Ishikawa (cell line): ENCODE measurements around the gene TTC38.

Experiments
- CEBPB ChIP-seq: IDR thresholded peaks from 2 replicates; pipeline ENCODE4 v1.6.1; 2012
- CREB1 ChIP-seq: IDR thresholded peaks from 2 replicates; pipeline ENCODE4 v1.6.1; 2012; ENCODE audit warnings: low read depth
- EGR1 ChIP-seq: IDR thresholded peaks from 2 replicates; pipeline ENCODE4 v1.6.1; 2012
- EP300 ChIP-seq: IDR thresholded peaks from 2 replicates; pipeline ENCODE4 v1.6.1; 2012; ENCODE audit warnings: borderline replicate concordance
- FOXM1 ChIP-seq: IDR thresholded peaks from 2 replicates; pipeline ENCODE4 v1.6.1; 2012; ENCODE audit warnings: low read depth, borderline replicate concordance
- MAX ChIP-seq: IDR thresholded peaks from 2 replicates; pipeline ENCODE4 v1.6.1; 2012
- NFIC ChIP-seq: IDR thresholded peaks from 2 replicates; pipeline ENCODE4 v1.6.1; 2012
- RAD21 ChIP-seq: IDR thresholded peaks from 2 replicates; pipeline ENCODE4 v1.6.1; 2012; ENCODE audit warnings: low read depth
- REST ChIP-seq: IDR thresholded peaks from 2 replicates; pipeline ENCODE4 v1.6.1; 2012; ENCODE audit warnings: low read depth, mild to moderate bottlenecking
- TAF1 ChIP-seq: IDR thresholded peaks from 2 replicates; pipeline ENCODE4 v1.6.1; 2012; ENCODE audit warnings: low read depth, mild to moderate bottlenecking
- TCF12 ChIP-seq: IDR thresholded peaks from 2 replicates; pipeline ENCODE4 v1.6.1; 2012; ENCODE audit warnings: low read depth
- TEAD4 ChIP-seq: IDR thresholded peaks from 2 replicates; pipeline ENCODE4 v1.6.1; 2012
- YY1 ChIP-seq: IDR thresholded peaks from 2 replicates; pipeline ENCODE4 v1.6.1; 2012; ENCODE audit warnings: low read depth
- ZBTB7A ChIP-seq: IDR thresholded peaks from 2 replicates; pipeline ENCODE4 v1.6.1; 2012; ENCODE audit warnings: low read depth
- TF ChIP-seq, protein P1 (sequence below): IDR thresholded peaks from 2 replicates; pipeline ENCODE4 v1.6.1; 2012

TTC38 gene

GRCh38 chr22:46292173-46292572 is 24.4 kb downstream of the TTC38 start:
- TF ChIP-seq FOXM1: no peak
- TF ChIP-seq CREB1: no peak
- no peak for TF ChIP-seq RAD21
- no peak for TF ChIP-seq TEAD4
- TF ChIP-seq EGR1: no peak
- no peak for TF ChIP-seq ZBTB7A
- no peak for TF ChIP-seq NFIC
- TF ChIP-seq MAX: no peak
- no peak for TF ChIP-seq YY1
- no peak for TF ChIP-seq TCF12
- TF ChIP-seq, protein P1, sequence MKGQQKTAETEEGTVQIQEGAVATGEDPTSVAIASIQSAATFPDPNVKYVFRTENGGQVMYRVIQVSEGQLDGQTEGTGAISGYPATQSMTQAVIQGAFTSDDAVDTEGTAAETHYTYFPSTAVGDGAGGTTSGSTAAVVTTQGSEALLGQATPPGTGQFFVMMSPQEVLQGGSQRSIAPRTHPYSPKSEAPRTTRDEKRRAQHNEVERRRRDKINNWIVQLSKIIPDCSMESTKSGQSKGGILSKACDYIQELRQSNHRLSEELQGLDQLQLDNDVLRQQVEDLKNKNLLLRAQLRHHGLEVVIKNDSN: no peak
- no peak for TF ChIP-seq CEBPB

DNA sequence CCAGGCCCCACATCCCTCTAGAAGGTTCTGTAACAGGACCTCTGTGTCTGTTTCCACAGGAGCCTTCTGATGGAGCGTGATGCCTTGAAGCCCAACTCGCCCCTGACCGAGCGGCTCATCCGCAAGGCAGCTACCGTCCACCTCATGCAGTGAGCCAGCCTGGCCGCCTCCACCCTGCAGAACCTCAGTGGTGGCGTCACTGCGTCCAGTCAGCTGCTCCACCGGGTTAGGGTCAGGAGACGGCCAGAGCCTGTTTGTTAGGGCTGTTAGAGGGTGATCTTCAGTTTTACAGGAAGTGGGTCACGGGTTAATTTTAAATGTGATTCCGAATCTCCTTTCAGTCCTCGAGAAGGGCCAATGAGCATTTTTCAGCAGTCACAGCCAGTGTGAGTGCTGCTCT is 24.9 kb downstream of the TTC38 start:
- TF ChIP-seq TEAD4: no peak
- no peak for TF ChIP-seq ZBTB7A
- TF ChIP-seq MAX: no peak
- no peak for TF ChIP-seq RAD21
- no peak for TF ChIP-seq FOXM1
- TF ChIP-seq, protein P1: no peak
- no peak for TF ChIP-seq CREB1
- TF ChIP-seq EP300: no peak
- no peak for TF ChIP-seq NFIC
- TF ChIP-seq REST: no peak

DNA sequence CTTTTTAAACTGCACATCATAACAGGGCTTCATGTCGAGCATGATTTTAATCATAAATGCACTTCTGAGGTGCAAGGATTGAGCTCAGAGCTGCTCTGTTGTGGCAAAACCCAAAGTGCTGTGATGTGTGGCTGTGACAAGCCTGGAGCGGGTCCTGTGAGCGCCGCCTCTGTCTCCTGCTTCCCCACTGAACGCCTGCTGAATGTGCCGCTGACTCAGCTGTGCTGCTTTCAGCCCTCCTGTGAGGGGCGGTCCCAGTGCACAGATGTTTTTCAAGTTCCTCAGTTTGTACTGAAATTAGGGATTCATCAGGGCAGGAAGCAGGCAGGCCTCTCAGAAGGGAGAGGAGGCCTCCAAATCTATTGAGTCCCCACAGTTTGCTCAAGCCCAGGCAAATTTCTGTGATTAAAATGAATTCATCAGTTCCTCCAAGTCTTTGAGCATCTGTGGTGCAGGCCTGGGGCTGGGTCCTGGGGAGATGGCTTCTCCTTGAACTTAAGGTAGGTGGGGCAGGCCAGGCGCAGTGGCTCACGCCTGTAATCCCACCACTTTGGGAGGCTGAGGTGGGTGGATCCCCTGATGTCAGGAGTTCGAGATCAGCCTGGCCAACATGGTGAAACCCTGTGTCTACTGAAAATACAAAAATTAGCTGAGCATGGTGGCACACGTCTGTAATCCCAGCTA is 25.9 kb downstream of the TTC38 start:
- TF ChIP-seq NFIC (no peak), ZBTB7A (no peak), TEAD4 (no peak), REST (no peak), EP300 (no peak), TCF12 (no peak), EGR1 (no peak), RAD21 (no peak), CREB1 (no peak)

- TF ChIP-seq CREB1 (no peak), NFIC (no peak), RAD21 (no peak), TEAD4 (no peak), FOXM1 (no peak), CEBPB (no peak), EP300 (no peak), MAX (no peak), TAF1 (no peak)
Observed at GRCh38 chr22:46294784-46295183, 27.0 kb downstream of the TTC38 start.

DNA sequence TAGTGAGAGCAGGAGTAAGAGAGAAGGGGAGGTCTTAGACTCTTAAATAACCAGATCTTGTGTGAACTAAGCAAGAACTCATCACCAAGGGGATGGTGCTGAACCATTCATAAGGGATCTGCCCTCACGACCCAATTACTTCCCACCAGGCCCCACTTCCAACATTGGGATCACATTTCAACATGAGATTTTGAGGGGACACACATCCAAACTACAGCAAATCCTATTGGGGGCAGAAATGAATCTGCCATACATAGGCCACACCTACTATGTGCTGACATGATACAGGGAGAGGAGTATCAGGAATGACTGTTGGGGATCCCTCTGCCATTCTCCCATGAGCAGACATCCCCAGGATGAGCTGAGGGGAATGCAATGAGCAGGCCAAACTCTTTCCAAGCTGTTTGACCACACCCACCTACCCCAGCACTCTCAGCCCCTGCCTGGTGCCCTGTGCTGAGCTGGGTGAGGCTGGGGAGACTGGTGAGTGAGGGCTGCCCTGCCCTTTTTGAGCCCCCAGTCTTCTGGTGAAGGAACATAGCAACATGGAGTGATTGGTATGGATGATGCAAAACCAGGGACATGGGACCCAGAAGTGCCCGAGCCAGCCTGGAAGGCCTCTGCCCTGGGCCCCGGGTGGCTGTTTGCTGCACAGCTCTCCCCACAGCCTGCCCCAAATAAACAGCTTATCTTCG is 27.6 kb downstream of the TTC38 start:
- no peak for TF ChIP-seq FOXM1
- TF ChIP-seq ZBTB7A: no peak
- TF ChIP-seq CREB1: no peak
- TF ChIP-seq RAD21: no peak
- no peak for TF ChIP-seq EP300
- no peak for TF ChIP-seq TCF12
- TF ChIP-seq, protein P1: no peak
- TF ChIP-seq EGR1: no peak
- no peak for TF ChIP-seq TEAD4
- no peak for TF ChIP-seq MAX
- TF ChIP-seq REST: no peak
- no peak for TF ChIP-seq YY1
- no peak for TF ChIP-seq NFIC
- no peak for TF ChIP-seq CEBPB
- no peak for TF ChIP-seq TAF1
